Measurements from ENCODE around the gene ATXN10.

DNA sequence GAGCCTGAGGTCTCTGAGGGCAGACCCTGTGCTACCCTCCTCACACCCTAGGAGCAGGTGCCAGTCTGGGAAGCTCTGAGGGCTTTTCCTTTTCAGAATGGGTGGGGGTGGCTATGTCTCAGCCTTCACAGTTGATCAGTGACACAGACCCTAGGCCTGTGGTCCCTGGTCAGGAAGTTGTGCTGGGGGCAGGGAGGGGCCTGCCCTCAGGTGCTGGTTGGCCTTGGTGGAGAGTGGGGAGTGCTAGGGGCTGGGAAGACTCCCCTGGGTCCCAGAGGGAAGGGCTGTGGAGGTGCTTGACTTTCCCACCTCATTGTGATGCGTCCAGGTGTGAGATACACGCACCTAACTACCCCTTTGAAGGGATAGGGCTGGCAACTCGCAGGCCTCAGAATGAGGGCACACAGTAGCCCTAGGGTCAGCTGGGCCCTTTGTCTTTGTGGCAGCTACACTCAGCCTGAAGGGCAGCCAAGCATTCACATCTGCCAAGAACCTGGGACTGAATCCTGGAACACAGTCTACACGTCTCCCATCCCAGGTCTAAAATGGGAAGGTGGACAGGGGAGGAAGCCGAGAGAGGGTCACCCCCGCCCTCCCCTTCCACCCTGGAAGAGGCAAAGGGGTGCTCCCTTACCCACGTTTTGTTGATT lies 31.2 kb upstream of the ATXN10 start:
- TF ChIP-seq CTCF (IDR thresholded peaks at IDR 0.05) (no peak), POLR2A (IDR thresholded peaks at IDR 0.05) (no peak)
